GM12878 (cell line): ENCODE data around the gene FDX1. TPM values are rescaled to one million over a fixed set of nuclear protein-coding genes. Genes with fewer than 3 reads are reported as not detected.

Experiments used
- CBX3 ChIP-seq: fragments of 200-600 bp; sonication (generic); IDR thresholded peaks from 2 replicates; pipeline ENCODE4 v1.6.1; 2016; ENCODE audit warnings: low read depth, borderline replicate concordance
- DPF2 ChIP-seq: fragments of 450-650 bp; IDR thresholded peaks from 2 replicates; pipeline ENCODE4 v1.6.1; 2017; ENCODE audit warnings: mild to moderate bottlenecking
- JUNB ChIP-seq: IDR thresholded peaks from 2 replicates; pipeline ENCODE4 v1.6.1; 2016; ENCODE audit warnings: antibody characterized with exemption, mild to moderate bottlenecking
- JUND ChIP-seq: IDR thresholded peaks from 2 replicates; pipeline ENCODE4 v1.6.1; 2012; ENCODE audit warnings: low read depth, mild to moderate bottlenecking, low read length, improper control_type of control experiment, moderate library complexity
- MXI1 ChIP-seq: fragments of 150-350 bp; IDR thresholded peaks from 2 replicates; pipeline ENCODE4 v1.6.1; 2011; ENCODE audit warnings: low read depth, mild to moderate bottlenecking, inconsistent platforms, low read length, improper control_type of control experiment
- NFXL1 ChIP-seq: fragments of 450-650 bp; IDR thresholded peaks from 2 replicates; pipeline ENCODE4 v1.6.1; 2017; ENCODE audit warnings: antibody characterized with exemption, mild to moderate bottlenecking, borderline replicate concordance
- SRF ChIP-seq, 2 experiments: IDR thresholded peaks; 2 replicates each; pipeline ENCODE4 v1.6.1; 2011; ENCODE audit warnings: low read depth in 2 of 2, low read length in 2 of 2, mild to moderate bottlenecking in 1 of 2, moderate library complexity in 1 of 2
- polyA plus RNA-seq, 11 experiments: library from polyadenylated mRNA; depleted of rRNA in 4 of 11; unstranded in 6 of 11; stranded (reverse) in 5 of 11; fragments of >200 nt; fragmentation: Nextera tagmentation in 4 of 11; fragmentation: Illumina TruSeq in 1 of 11; extraction: Ambion mirVana in 4 of 11; extraction: Trizol in 1 of 11; gene quantifications; 1 replicate in 1 of 11; 2 replicates in 10 of 11; pipeline versions ENCODE4 v1.2.1 to v1.2.3, GENCODE V29; 2011 to 2016; ENCODE audit warnings: inconsistent platforms in 2 of 11, missing spikeins in 2 of 11, low read depth in 1 of 11
- total RNA-seq, 4 experiments: library from RNA; depleted of rRNA in 3 of 4; stranded (reverse); fragments of >200 nt in 3 of 4; fragmentation: Illumina TruSeq in 1 of 4; extraction: Trizol in 1 of 4; gene quantifications; 2 replicates each; pipeline versions ENCODE4 v1.2.1 to v1.2.3, GENCODE V29; 2013 to 2021
- TF ChIP-seq, protein P1 (sequence below): IDR thresholded peaks from 2 replicates; pipeline ENCODE4 v1.6.1; 2012; ENCODE audit warnings: low read depth, low read length, improper control_type of control experiment
- TF ChIP-seq, protein P2 (sequence below): IDR thresholded peaks from 2 replicates; pipeline ENCODE4 v1.6.1; 2012; ENCODE audit warnings: low read depth, low read length, improper control_type of control experiment
- TF ChIP-seq, protein P3 (sequence below): fragments of 150-350 bp; IDR thresholded peaks from 2 replicates; pipeline ENCODE4 v1.6.1; 2016; ENCODE audit warnings: low read depth, low read length

Gene FDX1
- total and polyA plus RNA-seq, 10 of the 15 experiments (the other 5 are each of a cell fraction or from before 2014, with no cell fraction given) = 3.9 to 20.3 (median 8.1) TPM

DNA sequence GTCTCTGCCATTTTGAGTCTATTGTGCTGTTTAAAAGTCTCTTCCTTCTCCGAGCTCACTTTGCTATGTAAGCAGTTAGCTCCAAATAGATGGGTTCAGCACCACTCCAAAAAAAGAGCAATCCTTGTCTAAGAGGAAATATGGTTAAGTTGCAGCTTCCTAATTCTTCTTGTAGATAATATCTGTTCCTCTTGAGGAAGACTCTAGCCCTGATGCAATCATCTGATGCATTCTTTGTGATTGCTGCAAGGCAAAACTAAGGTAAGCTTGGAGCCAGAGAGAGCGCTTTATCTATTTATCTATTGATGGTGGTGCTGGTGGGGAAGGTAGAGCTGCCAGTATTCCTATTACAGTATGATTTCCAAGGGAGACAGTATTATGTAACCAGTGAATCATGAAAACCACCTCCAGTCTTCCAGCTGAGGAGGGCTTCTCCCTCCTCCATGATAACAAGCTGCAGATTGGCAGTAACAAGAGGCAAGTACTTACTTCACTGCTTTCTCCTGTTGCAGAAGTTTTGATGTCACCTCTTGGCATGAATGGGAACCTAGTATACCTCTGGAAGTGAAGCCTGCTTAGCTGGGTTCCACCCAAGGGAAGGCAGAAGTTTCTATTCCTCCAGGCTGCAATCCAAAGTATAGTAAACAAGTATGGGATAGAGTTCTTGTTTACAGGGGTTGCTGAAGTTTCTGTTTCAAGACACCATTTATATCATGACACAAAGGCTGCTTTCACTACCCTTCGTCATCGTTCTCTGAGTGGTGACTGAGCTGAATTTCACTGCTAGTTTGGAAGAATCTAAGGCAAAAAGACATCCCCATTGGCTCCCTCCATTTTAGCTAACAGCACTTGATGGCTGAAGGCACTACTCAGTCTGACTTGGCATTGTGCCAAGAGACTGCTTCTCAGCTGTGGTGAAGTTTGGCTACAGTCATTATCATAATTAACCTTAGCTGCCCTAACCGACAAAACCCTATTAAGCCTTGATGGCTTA lies 49.7 kb downstream of the FDX1 start (continued):
- TF ChIP-seq, protein P1, sequence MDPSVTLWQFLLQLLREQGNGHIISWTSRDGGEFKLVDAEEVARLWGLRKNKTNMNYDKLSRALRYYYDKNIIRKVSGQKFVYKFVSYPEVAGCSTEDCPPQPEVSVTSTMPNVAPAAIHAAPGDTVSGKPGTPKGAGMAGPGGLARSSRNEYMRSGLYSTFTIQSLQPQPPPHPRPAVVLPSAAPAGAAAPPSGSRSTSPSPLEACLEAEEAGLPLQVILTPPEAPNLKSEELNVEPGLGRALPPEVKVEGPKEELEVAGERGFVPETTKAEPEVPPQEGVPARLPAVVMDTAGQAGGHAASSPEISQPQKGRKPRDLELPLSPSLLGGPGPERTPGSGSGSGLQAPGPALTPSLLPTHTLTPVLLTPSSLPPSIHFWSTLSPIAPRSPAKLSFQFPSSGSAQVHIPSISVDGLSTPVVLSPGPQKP = no peak
- TF ChIP-seq, protein P2, sequence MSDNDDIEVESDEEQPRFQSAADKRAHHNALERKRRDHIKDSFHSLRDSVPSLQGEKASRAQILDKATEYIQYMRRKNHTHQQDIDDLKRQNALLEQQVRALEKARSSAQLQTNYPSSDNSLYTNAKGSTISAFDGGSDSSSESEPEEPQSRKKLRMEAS = no peak
- no peak for TF ChIP-seq JUND
- TF ChIP-seq JUNB = no peak
- TF ChIP-seq SRF (IDR thresholded peaks at IDR 0.05; ENCODE audit: low read depth in 2 of 2, low read length in 2 of 2) = no peak
- no peak for TF ChIP-seq DPF2
- TF ChIP-seq MXI1 = no peak
- TF ChIP-seq, protein P3, sequence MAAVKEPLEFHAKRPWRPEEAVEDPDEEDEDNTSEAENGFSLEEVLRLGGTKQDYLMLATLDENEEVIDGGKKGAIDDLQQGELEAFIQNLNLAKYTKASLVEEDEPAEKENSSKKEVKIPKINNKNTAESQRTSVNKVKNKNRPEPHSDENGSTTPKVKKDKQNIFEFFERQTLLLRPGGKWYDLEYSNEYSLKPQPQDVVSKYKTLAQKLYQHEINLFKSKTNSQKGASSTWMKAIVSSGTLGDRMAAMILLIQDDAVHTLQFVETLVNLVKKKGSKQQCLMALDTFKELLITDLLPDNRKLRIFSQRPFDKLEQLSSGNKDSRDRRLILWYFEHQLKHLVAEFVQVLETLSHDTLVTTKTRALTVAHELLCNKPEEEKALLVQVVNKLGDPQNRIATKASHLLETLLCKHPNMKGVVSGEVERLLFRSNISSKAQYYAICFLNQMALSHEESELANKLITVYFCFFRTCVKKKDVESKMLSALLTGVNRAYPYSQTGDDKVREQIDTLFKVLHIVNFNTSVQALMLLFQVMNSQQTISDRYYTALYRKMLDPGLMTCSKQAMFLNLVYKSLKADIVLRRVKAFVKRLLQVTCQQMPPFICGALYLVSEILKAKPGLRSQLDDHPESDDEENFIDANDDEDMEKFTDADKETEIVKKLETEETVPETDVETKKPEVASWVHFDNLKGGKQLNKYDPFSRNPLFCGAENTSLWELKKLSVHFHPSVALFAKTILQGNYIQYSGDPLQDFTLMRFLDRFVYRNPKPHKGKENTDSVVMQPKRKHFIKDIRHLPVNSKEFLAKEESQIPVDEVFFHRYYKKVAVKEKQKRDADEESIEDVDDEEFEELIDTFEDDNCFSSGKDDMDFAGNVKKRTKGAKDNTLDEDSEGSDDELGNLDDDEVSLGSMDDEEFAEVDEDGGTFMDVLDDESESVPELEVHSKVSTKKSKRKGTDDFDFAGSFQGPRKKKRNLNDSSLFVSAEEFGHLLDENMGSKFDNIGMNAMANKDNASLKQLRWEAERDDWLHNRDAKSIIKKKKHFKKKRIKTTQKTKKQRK = no peak
- no peak for TF ChIP-seq NFXL1
- TF ChIP-seq CBX3 = no peak
